Coronary artery (tissue), 2 donors: ENCODE results near the gene GALNTL6.

Source experiments
- DNase-seq: peaks from one replicate; pipeline ENCODE4 v3.0.0-alpha.2; 2017; ENCODE audit warnings: low spot score
- H3K27ac ChIP-seq, 2 donors: fragments of 200-600 bp; sonication (generic); one replicate each; pipeline ENCODE4 v1.5.1; 2016 to 2019
- H3K4me3 ChIP-seq: fragments of 200-600 bp; sonication (generic); 2 replicates; pipeline ENCODE4 v1.5.1; 2016; ENCODE audit warnings: mild to moderate bottlenecking, moderate library complexity
- TF ChIP-seq, protein P1 (sequence below): fragments of 200-600 bp; sonication (generic); IDR thresholded peaks from one replicate; pipeline ENCODE4 v1.5.1; 2019; ENCODE audit warnings: antibody characterized with exemption

GALNTL6 gene

DNA sequence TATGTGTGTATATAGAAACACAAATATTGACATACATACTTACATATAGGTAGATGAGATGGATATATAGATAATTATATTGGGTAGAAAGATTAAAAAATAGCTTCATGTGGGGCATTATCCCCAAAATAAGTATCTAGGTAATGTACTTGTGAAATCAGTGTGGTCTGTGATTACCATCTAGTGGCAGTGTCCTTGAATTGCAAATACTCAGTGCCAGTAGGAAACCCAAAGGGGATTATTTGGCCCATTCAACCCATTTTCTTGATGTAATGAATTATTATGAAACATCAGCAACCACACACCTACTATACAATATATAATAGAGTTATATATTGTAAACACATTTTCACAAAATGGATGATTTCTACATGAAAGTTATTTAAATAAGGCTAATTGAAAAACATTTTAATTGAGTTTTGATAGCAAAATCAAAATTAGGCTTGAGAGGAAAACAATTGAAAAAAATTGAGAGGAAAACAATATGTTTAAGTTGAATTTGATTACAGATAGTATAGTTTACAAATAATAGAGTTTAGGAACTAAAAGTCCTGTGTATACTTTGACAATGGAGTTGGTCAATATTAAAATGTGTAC, 389.4 kb downstream of the GALNTL6 start:
- no peak for DNase-seq
- H3K4me3 ChIP-seq = no peak overlapping the region
- TF ChIP-seq, protein P1, sequence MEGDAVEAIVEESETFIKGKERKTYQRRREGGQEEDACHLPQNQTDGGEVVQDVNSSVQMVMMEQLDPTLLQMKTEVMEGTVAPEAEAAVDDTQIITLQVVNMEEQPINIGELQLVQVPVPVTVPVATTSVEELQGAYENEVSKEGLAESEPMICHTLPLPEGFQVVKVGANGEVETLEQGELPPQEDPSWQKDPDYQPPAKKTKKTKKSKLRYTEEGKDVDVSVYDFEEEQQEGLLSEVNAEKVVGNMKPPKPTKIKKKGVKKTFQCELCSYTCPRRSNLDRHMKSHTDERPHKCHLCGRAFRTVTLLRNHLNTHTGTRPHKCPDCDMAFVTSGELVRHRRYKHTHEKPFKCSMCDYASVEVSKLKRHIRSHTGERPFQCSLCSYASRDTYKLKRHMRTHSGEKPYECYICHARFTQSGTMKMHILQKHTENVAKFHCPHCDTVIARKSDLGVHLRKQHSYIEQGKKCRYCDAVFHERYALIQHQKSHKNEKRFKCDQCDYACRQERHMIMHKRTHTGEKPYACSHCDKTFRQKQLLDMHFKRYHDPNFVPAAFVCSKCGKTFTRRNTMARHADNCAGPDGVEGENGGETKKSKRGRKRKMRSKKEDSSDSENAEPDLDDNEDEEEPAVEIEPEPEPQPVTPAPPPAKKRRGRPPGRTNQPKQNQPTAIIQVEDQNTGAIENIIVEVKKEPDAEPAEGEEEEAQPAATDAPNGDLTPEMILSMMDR = peak; percentile 23
- no peak overlapping the region for H3K27ac ChIP-seq

DNA sequence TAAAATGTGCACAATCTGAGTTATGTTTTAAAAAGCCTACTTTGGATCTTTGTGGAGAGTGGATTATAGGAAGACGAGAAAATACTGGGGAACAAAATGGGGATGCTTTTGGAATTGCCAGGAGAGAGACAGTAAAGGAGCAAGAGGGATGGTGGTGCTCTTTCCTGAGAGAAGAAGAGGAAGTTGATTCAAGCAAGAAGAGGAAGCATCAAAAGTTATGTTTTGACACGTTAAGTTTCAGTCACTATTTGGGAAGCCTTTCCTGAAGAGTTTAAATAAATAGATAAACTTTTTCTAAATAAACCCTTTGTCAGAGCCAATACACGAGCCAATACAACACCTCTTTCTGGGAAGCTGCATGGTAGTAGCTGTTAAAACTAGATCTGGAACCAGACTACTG, 394.1 kb downstream of the GALNTL6 start:
- TF ChIP-seq, protein P1 = no peak

DNA sequence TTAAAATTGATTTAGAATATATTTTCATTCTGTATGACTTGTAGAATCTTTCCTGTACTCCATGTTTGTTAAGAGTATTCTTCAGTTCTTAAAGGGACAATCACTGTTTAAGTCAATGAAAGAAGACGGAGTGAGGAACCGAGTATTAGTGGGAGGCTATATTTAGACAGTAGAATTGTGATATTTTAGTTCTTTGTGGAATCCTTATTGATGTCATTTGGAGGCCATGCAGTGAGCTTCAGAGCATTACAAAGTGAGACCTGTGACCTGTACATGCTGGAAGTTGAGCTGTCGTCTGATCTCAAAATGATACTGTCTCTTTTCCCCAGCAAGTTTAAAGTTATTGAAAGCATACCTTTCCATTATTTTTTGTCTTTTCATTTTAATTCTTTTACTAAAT, 394.7 kb downstream of the GALNTL6 start:
- no peak overlapping the region for H3K27ac ChIP-seq
- no peak overlapping the region for H3K4me3 ChIP-seq
- DNase-seq = no peak
- TF ChIP-seq, protein P1 = no peak

More for the DNA sequence above, 394.1 kb downstream of the GALNTL6 start:
- Histone ChIP-seq H3K4me3 (no peak overlapping the region), H3K27ac (no peak overlapping the region)
- DNase-seq = no peak

DNA sequence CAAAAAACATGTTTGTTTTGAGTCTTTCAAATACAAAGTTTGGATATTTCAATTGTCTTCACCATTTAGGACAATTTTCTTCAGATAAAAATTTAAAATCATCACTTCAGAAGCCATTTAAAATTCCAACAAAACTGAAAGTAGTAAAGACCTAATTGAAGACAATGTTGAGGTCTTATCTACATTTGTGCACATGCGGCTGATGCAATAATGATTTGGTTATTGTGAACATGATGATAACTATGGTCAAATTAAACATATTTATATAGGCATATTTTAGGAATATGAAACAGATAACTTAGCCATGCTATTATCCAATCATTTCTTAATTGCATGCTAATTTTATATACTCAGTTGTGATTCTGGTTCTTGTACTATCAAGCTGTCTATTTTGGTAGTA, 407.5 kb downstream of the GALNTL6 start:
- no peak overlapping the region for H3K27ac ChIP-seq

DNA sequence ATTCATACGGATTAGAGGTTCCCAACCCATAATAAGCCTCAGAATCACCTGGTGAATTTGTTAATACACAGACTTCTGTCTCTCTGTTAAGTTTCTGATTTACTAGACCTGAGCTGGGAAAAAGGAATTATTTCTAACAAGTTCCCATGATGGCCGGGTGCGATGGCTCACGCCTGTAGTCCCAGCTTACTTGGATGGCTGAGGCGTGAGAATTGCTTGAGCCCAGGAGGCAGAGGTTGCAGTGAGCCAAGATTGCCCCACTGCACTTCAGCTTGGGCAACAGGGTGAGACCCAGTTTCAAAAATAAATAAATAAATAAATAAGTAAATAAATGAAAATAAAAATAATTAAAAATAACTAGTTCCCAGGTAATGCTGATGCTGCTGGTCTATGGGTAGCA, 412.3 kb downstream of the GALNTL6 start:
- TF ChIP-seq, protein P1 = no peak
- Histone ChIP-seq H3K27ac (no peak overlapping the region), H3K4me3 (no peak overlapping the region)
- DNase-seq = no peak

More for the DNA sequence above, 407.5 kb downstream of the GALNTL6 start:
- TF ChIP-seq, protein P1 = no peak
- DNase-seq = no peak
- no peak overlapping the region for H3K4me3 ChIP-seq

DNA sequence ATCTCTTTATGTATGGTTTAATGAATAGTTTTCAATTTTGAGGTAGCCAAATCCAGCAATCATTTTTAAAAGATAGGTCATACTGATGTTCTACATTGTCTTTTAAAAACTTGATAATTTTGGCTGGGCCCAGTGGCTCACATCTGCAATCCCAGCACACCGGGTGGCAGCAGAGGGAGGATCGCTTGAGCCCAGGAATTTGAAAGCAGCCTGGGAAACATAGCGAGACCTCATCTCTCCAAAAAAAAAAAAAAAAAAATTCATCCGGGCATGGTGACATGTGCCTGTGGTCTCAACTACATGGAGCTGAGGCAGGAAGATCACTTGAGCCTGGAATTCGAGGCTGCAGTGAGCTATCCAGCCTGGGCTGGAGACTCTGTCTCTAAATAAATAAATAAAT, 419.8 kb downstream of the GALNTL6 start:
- DNase-seq = no peak
- TF ChIP-seq, protein P1 = no peak
- Histone ChIP-seq H3K4me3 (no peak overlapping the region), H3K27ac (no peak overlapping the region)

DNA sequence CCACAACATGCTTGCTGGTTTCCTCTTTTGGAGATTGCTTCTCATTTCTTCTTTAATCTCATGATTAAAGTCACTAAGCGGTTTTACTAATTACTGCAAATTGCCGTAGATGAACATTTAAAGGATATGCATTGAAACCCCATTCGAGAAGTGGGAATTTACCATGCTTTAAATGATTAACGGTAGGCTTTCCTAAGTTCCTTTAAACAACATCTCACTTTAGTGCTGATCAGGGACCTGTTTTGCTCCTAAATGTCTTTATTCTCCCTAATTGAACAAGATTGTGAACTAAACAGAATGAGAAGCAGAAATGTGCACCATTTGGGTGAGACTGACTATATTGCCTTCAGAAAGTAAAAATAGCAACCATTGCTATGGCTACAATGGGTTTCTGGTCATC, 430.3 kb downstream of the GALNTL6 start:
- no peak for DNase-seq
- Histone ChIP-seq H3K27ac (no peak overlapping the region), H3K4me3 (no peak overlapping the region)
- TF ChIP-seq, protein P1 = no peak
